Tongue (tissue), 2 donors: ENCODE measurements around the gene EIF5A. TPM values are rescaled to one million over a fixed set of nuclear protein-coding genes. Genes with fewer than 3 reads are reported as not detected.

Source experiments
- DNase-seq: peaks from one replicate; pipeline ENCODE4 v3.0.0-alpha.2; 2015
- total RNA-seq: library from RNA; depleted of rRNA; stranded (reverse); fragments of >200 nt; gene quantifications from one replicate; pipeline ENCODE4 v1.2.3, GENCODE V29; 2014

The EIF5A gene
- total RNA-seq, 1 donor from 2014 or later: 212 TPM

- no peak for DNase-seq
These were observed 5.9 kb downstream of the EIF5A start for GRCh38 chr17:7313088-7313889.

GRCh38 chr17:7313890-7314718, 6.7 kb downstream of the EIF5A start:
- no peak for DNase-seq

GRCh38 chr17:7314719-7315569, 7.5 kb downstream of the EIF5A start, which contains the start of gene GPS2:
Gene GPS2, minus strand, starts transcription at chr17:7315360. Its CDS starts 308 bp downstream, at chr17:7315052.
- peak; percentile 94 for DNase-seq

GRCh38 chr17:7315570-7316235, 8.3 kb downstream of the EIF5A start:
- no peak for DNase-seq

GRCh38 chr17:7317161-7317803, 9.9 kb downstream of the EIF5A start:
- DNase-seq: no peak

- DNase-seq: no peak
These were observed 10.9 kb downstream of the EIF5A start for GRCh38 chr17:7318121-7318860.

GRCh38 chr17:7321466-7321865, 14.0 kb downstream of the EIF5A start:
- no peak for DNase-seq

GRCh38 chr17:7322520-7323194, 15.2 kb downstream of the EIF5A start:
- DNase-seq: no peak

GRCh38 chr17:7323731-7324437, 16.5 kb downstream of the EIF5A start:
- peak; percentile 52 for DNase-seq

GRCh38 chr17:7324438-7324779, 17.0 kb downstream of the EIF5A start:
- DNase-seq: no peak

- DNase-seq: no peak
These were observed 17.7 kb downstream of the EIF5A start for GRCh38 chr17:7325031-7325528.

GRCh38 chr17:7326186-7326585, 18.8 kb downstream of the EIF5A start:
- no peak for DNase-seq

- no peak for DNase-seq
These were observed 19.6 kb downstream of the EIF5A start for GRCh38 chr17:7327056-7327455.

- DNase-seq: no peak
These were observed 20.1 kb downstream of the EIF5A start for GRCh38 chr17:7327501-7327900.

GRCh38 chr17:7328009-7328408, 20.6 kb downstream of the EIF5A start:
- DNase-seq: no peak

- no peak for DNase-seq
These were observed 21.5 kb downstream of the EIF5A start, which contains the start of gene NEURL4 for GRCh38 chr17:7328840-7329373. Gene NEURL4, minus strand, starts transcription at chr17:7329335. Its CDS starts 23 bp downstream, at chr17:7329312.

- DNase-seq: peak; percentile 99
These were observed 22.1 kb downstream of the EIF5A start for GRCh38 chr17:7329374-7329996.

GRCh38 chr17:7329997-7330637, 22.7 kb downstream of the EIF5A start:
- peak; percentile 94 for DNase-seq
